ENCODE measurements around the gene HOXB2.
"Not testable (repeated sequence)": the region's sequence is repeated elsewhere in the genome, so short reads cannot be mapped to it uniquely, and the experiment has no call there.

The HOXB2 gene

GRCh38 chr17:48513097-48513496 lies 31.8 kb downstream of the HOXB2 start:
- no peak for DNase-seq

- DNase-seq, result no peak
Measured at GRCh38 chr17:48510761-48511604, 33.9 kb downstream of the HOXB2 start.

GRCh38 chr17:48510381-48510760 lies 34.5 kb downstream of the HOXB2 start:
- DNase-seq, result no peak

- DNase-seq, result not testable (repeated sequence)
Measured at GRCh38 chr17:48509708-48510107, 35.2 kb downstream of the HOXB2 start.

GRCh38 chr17:48506246-48506645 lies 38.7 kb downstream of the HOXB2 start:
- no peak for DNase-seq

- DNase-seq, result peak; percentile 72
Measured at GRCh38 chr17:48505788-48506187, 39.1 kb downstream of the HOXB2 start.

- DNase-seq, result no peak
Measured at GRCh38 chr17:48504953-48505352, 40.0 kb downstream of the HOXB2 start.

- DNase-seq, result no peak
Measured at GRCh38 chr17:48503747-48504146, 41.2 kb downstream of the HOXB2 start.

- DNase-seq, result no peak
Measured at GRCh38 chr17:48502901-48503300, 42.0 kb downstream of the HOXB2 start.

GRCh38 chr17:48502312-48502711 lies 42.6 kb downstream of the HOXB2 start:
- no peak for DNase-seq

- DNase-seq, result no peak
Measured at GRCh38 chr17:48500435-48501426, 44.2 kb downstream of the HOXB2 start.

GRCh38 chr17:48499735-48500434 lies 45.0 kb downstream of the HOXB2 start:
- no peak for DNase-seq

GRCh38 chr17:48499248-48499647 lies 45.7 kb downstream of the HOXB2 start:
- DNase-seq, result no peak

GRCh38 chr17:48498164-48498850 lies 46.6 kb downstream of the HOXB2 start:
- DNase-seq, result no peak

GRCh38 chr17:48497103-48497502 lies 47.8 kb downstream of the HOXB2 start:
- peak; percentile 59 for DNase-seq

GRCh38 chr17:48494335-48494734 lies 50.6 kb downstream of the HOXB2 start:
- DNase-seq, result no peak

Measured in EL (cell line).